ENCODE data around the gene FASLG. TPM values are rescaled to one million over a fixed set of nuclear protein-coding genes. Genes with fewer than 3 reads are reported as not detected.

FASLG gene
- total RNA-seq, 1 experiment from 2014 or later: not detected

- no peak overlapping the region for H3K4me3 ChIP-seq
- DNase-seq: no peak
These were observed 20.7 kb upstream of the FASLG start for GRCh38 chr1:172638249-172638648.

GRCh38 chr1:172638885-172639831 is 19.7 kb upstream of the FASLG start:
- H3K36me3 ChIP-seq: no peaks in the 10 kb centered on the region
- peak; percentile 19 for DNase-seq
- H3K27me3 ChIP-seq: no peaks in the 10 kb centered on the region
- H3K9me3 ChIP-seq: no peaks in the 10 kb centered on the region; the same call in 1 of the 2 replicates
- no peak overlapping the region for H3K4me3 ChIP-seq

More at GRCh38 chr1:172638249-172638648, 20.7 kb upstream of the FASLG start:
- Histone ChIP-seq H3K27me3 (no peaks in the 10 kb centered on the region), H3K9me3 (no peaks in the 10 kb centered on the region; the same call in 1 of the 2 replicates), H3K36me3 (no peaks in the 10 kb centered on the region)

- Histone ChIP-seq H3K4me3 (no peak overlapping the region), H3K27me3 (no peaks in the 10 kb centered on the region), H3K9me3 (no peaks in the 10 kb centered on the region; the same call in 1 of the 2 replicates), H3K36me3 (no peaks in the 10 kb centered on the region)
- DNase-seq: no peak
These were observed 18.8 kb upstream of the FASLG start for GRCh38 chr1:172640111-172640510.

- no peaks in the 10 kb centered on the region for H3K27me3 ChIP-seq
- H3K36me3 ChIP-seq: no peaks in the 10 kb centered on the region
- no peak overlapping the region for H3K4me3 ChIP-seq
- no peak for DNase-seq
- H3K9me3 ChIP-seq: no peaks in the 10 kb centered on the region; the same call in 1 of the 2 replicates
These were observed 17.4 kb upstream of the FASLG start for GRCh38 chr1:172641492-172641891.

- Histone ChIP-seq H3K4me3 (no peak overlapping the region), H3K36me3 (no peaks in the 10 kb centered on the region), H3K27me3 (no peaks in the 10 kb centered on the region), H3K9me3 (no peaks in the 10 kb centered on the region; the same call in 1 of the 2 replicates)
- peak; percentile 26 for DNase-seq
These were observed 15.9 kb upstream of the FASLG start for GRCh38 chr1:172642970-172643369.

- no peak for DNase-seq
These were observed 12.2 kb upstream of the FASLG start for GRCh38 chr1:172646653-172647052.

GRCh38 chr1:172647110-172647564 is 11.8 kb upstream of the FASLG start:
- H3K4me3 ChIP-seq: no peak overlapping the region
- H3K36me3 ChIP-seq: no peaks in the 10 kb centered on the region
- H3K27me3 ChIP-seq: no peaks in the 10 kb centered on the region
- no peaks in the 10 kb centered on the region for H3K9me3 ChIP-seq
- no peak for DNase-seq

More at GRCh38 chr1:172646653-172647052, 12.2 kb upstream of the FASLG start:
- H3K36me3 ChIP-seq: no peaks in the 10 kb centered on the region
- H3K27me3 ChIP-seq: no peaks in the 10 kb centered on the region
- no peaks in the 10 kb centered on the region for H3K9me3 ChIP-seq
- H3K4me3 ChIP-seq: no peak overlapping the region

- Histone ChIP-seq H3K27me3 (no peaks in the 10 kb centered on the region), H3K9me3 (no peaks in the 10 kb centered on the region), H3K36me3 (no peaks in the 10 kb centered on the region), H3K4me3 (no peak overlapping the region)
- no peak for DNase-seq
These were observed 10.9 kb upstream of the FASLG start for GRCh38 chr1:172647987-172648386.

- Histone ChIP-seq H3K9me3 (no peaks in the 10 kb centered on the region), H3K36me3 (no peaks in the 10 kb centered on the region), H3K4me3 (no peak overlapping the region), H3K27me3 (no peaks in the 10 kb centered on the region)
- no peak for DNase-seq
These were observed 8.3 kb upstream of the FASLG start for GRCh38 chr1:172650474-172651193.

- H3K27me3 ChIP-seq: no peaks in the 10 kb centered on the region
- H3K36me3 ChIP-seq: no peaks in the 10 kb centered on the region
- DNase-seq: peak; percentile 19
- H3K9me3 ChIP-seq: no peaks in the 10 kb centered on the region
- H3K4me3 ChIP-seq: no peak overlapping the region
These were observed 5.7 kb upstream of the FASLG start for GRCh38 chr1:172653015-172653709.

GRCh38 chr1:172654535-172654934 is 4.4 kb upstream of the FASLG start:
- peak; percentile 51 for DNase-seq
- Histone ChIP-seq H3K4me3 (no peak overlapping the region), H3K27me3 (no peaks in the 10 kb centered on the region), H3K9me3 (no peaks in the 10 kb centered on the region), H3K36me3 (no peaks in the 10 kb centered on the region)

- H3K4me3 ChIP-seq: no peak overlapping the region
- H3K9me3 ChIP-seq: no peaks in the 10 kb centered on the region
- H3K36me3 ChIP-seq: no peaks in the 10 kb centered on the region
- no peaks in the 10 kb centered on the region for H3K27me3 ChIP-seq
- DNase-seq: no peak
These were observed 2.3 kb upstream of the FASLG start for GRCh38 chr1:172656576-172656975.

- H3K4me3 ChIP-seq: no peak overlapping the region
- no peaks in the 10 kb centered on the region for H3K36me3 ChIP-seq
- no peak for DNase-seq
These were observed 1.3 kb upstream of the FASLG start for GRCh38 chr1:172657586-172657985.

GRCh38 chr1:172661107-172661506 is 2.2 kb downstream of the FASLG start:
- no peak for DNase-seq
- no peaks in the 10 kb centered on the region for H3K9me3 ChIP-seq
- no peaks in the 10 kb centered on the region for H3K36me3 ChIP-seq
- no peak overlapping the region for H3K4me3 ChIP-seq
- H3K27me3 ChIP-seq: no peaks in the 10 kb centered on the region

More at GRCh38 chr1:172657586-172657985, 1.3 kb upstream of the FASLG start:
- no peaks in the 10 kb centered on the region for H3K9me3 ChIP-seq
- H3K27me3 ChIP-seq: no peaks in the 10 kb centered on the region

GRCh38 chr1:172662464-172663109 is 3.7 kb downstream of the FASLG start:
- H3K27me3 ChIP-seq: no peaks in the 10 kb centered on the region
- no peak overlapping the region for H3K4me3 ChIP-seq
- peak; percentile 57 for DNase-seq
- H3K9me3 ChIP-seq: no peaks in the 10 kb centered on the region
- H3K36me3 ChIP-seq: no peaks in the 10 kb centered on the region

GRCh38 chr1:172663732-172664131 is 4.8 kb downstream of the FASLG start:
- no peak for DNase-seq
- no peaks in the 10 kb centered on the region for H3K9me3 ChIP-seq
- H3K27me3 ChIP-seq: no peaks in the 10 kb centered on the region
- H3K4me3 ChIP-seq: no peak overlapping the region
- no peaks in the 10 kb centered on the region for H3K36me3 ChIP-seq

Data from MG63 (cell line).